Esophagus muscularis mucosa (tissue), 4 donors: ENCODE data around the gene CTCF. TPM values are rescaled to one million over a fixed set of nuclear protein-coding genes. Genes with fewer than 3 reads are reported as not detected.
A peak's percentile ranks its signal among the peaks of the same experiment; 100 is the strongest.

Experiments
- DNase-seq: peaks from one replicate; pipeline ENCODE4 v3.0.0-alpha.2; 2017; ENCODE audit errors: extremely low spot score
- H3K27ac ChIP-seq, 4 donors: fragments of 200-600 bp; sonication (generic); replicated peaks in 1 of 4; 1 replicate in 3 of 4; 2 replicates in 1 of 4; pipeline ENCODE4 v1.5.1; 2016 to 2019; ENCODE audit warnings: mild to moderate bottlenecking in 1 of 4
- H3K27me3 ChIP-seq, 4 donors: fragments of 200-600 bp; sonication (generic); one replicate each; pipeline versions ENCODE4 v1.5.1 to v1.6.0; 2016 to 2019
- H3K36me3 ChIP-seq, 4 donors: fragments of 200-600 bp; sonication (generic); one replicate each; pipeline ENCODE4 v1.5.1; 2016 to 2019
- H3K4me1 ChIP-seq, 4 donors: fragments of 200-600 bp; sonication (generic); one replicate each; pipeline ENCODE4 v1.5.1; 2016 to 2019
- H3K4me3 ChIP-seq, 4 donors: fragments of 200-600 bp; sonication (generic); 1 replicate in 2 of 4; 2 replicates in 2 of 4; pipeline ENCODE4 v1.5.1; 2016 to 2019; ENCODE audit warnings: mild to moderate bottlenecking in 4 of 4, moderate library complexity in 1 of 4
- H3K9me3 ChIP-seq, 4 donors: fragments of 200-600 bp; sonication (generic); 1 replicate in 3 of 4; 2 replicates in 1 of 4; pipeline ENCODE4 v1.5.1; 2016 to 2019
- EP300 ChIP-seq: sonication (generic); formaldehyde crosslinking; IDR thresholded peaks from one replicate; pipeline ENCODE4 v1.6.1; 2017; ENCODE audit warnings: antibody characterized with exemption
- POLR2A ChIP-seq: fragments of 450-650 bp; IDR thresholded peaks from one replicate; pipeline ENCODE4 v1.6.1; 2017; ENCODE audit warnings: antibody characterized with exemption, moderate library complexity, mild to moderate bottlenecking, low read depth
- POLR2AphosphoS5 ChIP-seq, 2 donors: sonication (generic); formaldehyde crosslinking; IDR thresholded peaks; one replicate each; pipeline ENCODE4 v1.6.1; 2017; ENCODE audit warnings: antibody characterized with exemption in 2 of 2
- WGBS: methylation state at CpG from one replicate; pipeline ENCODE4 v1.1.5; 2018; 5-methylcytosine and 5-hydroxymethylcytosine counted together
- intact Hi-C: fragments of 100-400 bp; cut with DNase I; formaldehyde crosslinking; loops from one replicate; pipeline ENCODE4 v1.15.1; 2023
- total RNA-seq, 4 donors: library from RNA; depleted of rRNA; stranded (reverse); fragments of >200 nt; gene quantifications; one replicate each; pipeline versions ENCODE4 v1.1.0 to v1.2.1, GENCODE V29; 2016
- TF ChIP-seq, protein P1 (sequence below), 3 experiments: fragments of 200-600 bp in 2 of 3; fragments of 450-650 bp in 1 of 3; sonication (generic) in 2 of 3; IDR thresholded peaks; one replicate each; pipeline ENCODE4 v1.5.1; 2017 to 2019; ENCODE audit warnings: antibody characterized with exemption in 3 of 3, mild to moderate bottlenecking in 2 of 3, moderate library complexity in 1 of 3

CTCF gene
- total RNA-seq, 4 donors from 2014 or later: 27.5 to 46.3 (median 38.5) TPM

- H3K27me3 ChIP-seq: no peaks in the 10 kb centered on the region
- H3K4me1 ChIP-seq: peaks cover 22 to 50% (median 38%) of the 10 kb centered on the region in 4 donors
- H3K9me3 ChIP-seq: no peaks in the 10 kb centered on the region
- DNase-seq: no peak
- peak overlapping the region; percentile 78 to 98 (median 88) for H3K4me3 ChIP-seq
- WGBS: 2% methylated on average over 20 of the region's 20 CpGs
- TF ChIP-seq POLR2AphosphoS5 (IDR thresholded peaks at IDR 0.05) (peak; percentile 55 to 85), POLR2A (no peak)
- TF ChIP-seq, protein P1, sequence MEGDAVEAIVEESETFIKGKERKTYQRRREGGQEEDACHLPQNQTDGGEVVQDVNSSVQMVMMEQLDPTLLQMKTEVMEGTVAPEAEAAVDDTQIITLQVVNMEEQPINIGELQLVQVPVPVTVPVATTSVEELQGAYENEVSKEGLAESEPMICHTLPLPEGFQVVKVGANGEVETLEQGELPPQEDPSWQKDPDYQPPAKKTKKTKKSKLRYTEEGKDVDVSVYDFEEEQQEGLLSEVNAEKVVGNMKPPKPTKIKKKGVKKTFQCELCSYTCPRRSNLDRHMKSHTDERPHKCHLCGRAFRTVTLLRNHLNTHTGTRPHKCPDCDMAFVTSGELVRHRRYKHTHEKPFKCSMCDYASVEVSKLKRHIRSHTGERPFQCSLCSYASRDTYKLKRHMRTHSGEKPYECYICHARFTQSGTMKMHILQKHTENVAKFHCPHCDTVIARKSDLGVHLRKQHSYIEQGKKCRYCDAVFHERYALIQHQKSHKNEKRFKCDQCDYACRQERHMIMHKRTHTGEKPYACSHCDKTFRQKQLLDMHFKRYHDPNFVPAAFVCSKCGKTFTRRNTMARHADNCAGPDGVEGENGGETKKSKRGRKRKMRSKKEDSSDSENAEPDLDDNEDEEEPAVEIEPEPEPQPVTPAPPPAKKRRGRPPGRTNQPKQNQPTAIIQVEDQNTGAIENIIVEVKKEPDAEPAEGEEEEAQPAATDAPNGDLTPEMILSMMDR (IDR thresholded peaks at IDR 0.05): peak in 1 of 3 experiments; percentile 4
- H3K27ac ChIP-seq: peak overlapping the region; percentile 99 to 100 (median 100)
- intact Hi-C loops: loop anchor here (2.0 to 5.0 kb wide), 4 partner anchors 35 to 153 kb away; partner anchors contain the start of genes GFOD2 and RIPOR1
- no peaks in the 10 kb centered on the region for H3K36me3 ChIP-seq
Observed at GRCh38 chr16:67563708-67564468, 1.6 kb downstream of the CTCF start.

DNA sequence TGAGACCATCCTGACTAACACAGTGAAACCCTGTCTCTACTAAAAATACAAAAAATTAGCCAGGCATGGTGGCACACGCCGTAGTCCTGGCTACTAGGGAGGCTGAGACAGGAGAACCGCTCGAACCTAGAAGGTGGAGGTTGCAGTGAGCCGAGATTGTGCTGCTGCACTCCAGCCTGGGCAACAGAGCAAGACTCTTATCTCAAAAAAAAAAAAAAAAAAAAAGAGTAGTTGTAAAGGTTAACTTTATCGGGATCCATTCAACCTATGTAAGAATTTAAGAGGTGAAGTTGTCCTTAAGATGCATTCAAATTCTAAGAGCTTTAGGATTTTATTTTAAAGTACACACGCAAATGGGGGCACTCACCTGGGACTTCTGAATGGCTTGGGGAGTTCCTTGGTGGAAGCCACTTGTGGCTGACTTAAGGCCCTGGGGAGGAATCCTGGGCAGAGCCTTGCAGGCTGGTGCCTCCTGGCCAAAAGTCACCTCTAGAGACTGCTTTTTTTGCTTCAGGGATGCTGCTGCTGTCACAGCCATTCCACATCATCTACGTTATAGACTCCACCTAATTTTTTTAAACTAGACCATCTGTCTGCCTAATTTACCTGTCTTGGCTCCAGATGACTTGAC lies 3.3 kb downstream of the CTCF start:
- Histone ChIP-seq H3K4me3 (no peak overlapping the region), H3K27ac (peak overlapping the region in 1 of 4 donors; percentile 100), H3K36me3 (no peaks in the 10 kb centered on the region), H3K27me3 (no peaks in the 10 kb centered on the region), H3K4me1 (peaks cover 22 to 49% (median 37%) of the 10 kb centered on the region in 4 donors), H3K9me3 (no peaks in the 10 kb centered on the region)
- DNase-seq: no peak
- intact Hi-C loops: no loop called here
- WGBS: 93% methylated on average over 8 of the region's 8 CpGs
- TF ChIP-seq, protein P1 (IDR thresholded peaks at IDR 0.05): no peak
- TF ChIP-seq POLR2AphosphoS5 (IDR thresholded peaks at IDR 0.05) (no peak), POLR2A (no peak), EP300 (no peak)

DNA sequence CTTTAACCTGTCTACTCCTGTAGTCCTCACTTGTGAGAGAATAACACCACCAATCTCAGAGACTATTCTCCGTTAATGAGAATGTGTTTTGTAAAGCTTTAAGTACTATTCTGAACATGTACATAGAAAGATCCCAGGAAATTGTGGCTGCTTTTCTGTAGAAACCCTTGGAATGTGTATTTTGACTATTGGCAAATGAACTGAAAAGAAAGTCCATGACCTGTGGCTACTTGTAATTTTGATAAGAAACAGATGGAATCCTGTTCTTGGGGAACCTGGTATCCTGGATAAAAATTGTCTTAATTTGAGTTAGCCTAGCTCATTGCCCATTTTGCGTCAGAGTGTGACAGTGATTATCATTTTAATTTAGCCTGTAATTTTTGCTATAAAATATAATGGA lies 9.1 kb downstream of the CTCF start:
- peaks cover 3 to 38% (median 34%) of the 10 kb centered on the region in 4 donors for H3K36me3 ChIP-seq
- H3K27me3 ChIP-seq: no peaks in the 10 kb centered on the region
- no peaks in the 10 kb centered on the region for H3K9me3 ChIP-seq
- intact Hi-C loops: no loop called here
- H3K27ac ChIP-seq: no peak overlapping the region
- H3K4me1 ChIP-seq: peaks cover 0 to 14% (median 3%) of the 10 kb centered on the region in 4 donors
- TF ChIP-seq EP300 (no peak), POLR2A (no peak), POLR2AphosphoS5 (IDR thresholded peaks at IDR 0.05) (no peak)
- TF ChIP-seq, protein P1 (IDR thresholded peaks at IDR 0.05): no peak
- no peak for DNase-seq
- H3K4me3 ChIP-seq: no peak overlapping the region
- 87% methylated on average over 2 of the region's 2 CpGs for WGBS

- Histone ChIP-seq H3K27me3 (no peaks in the 10 kb centered on the region), H3K36me3 (peaks cover 3 to 38% (median 34%) of the 10 kb centered on the region in 4 donors), H3K9me3 (no peaks in the 10 kb centered on the region), H3K4me3 (no peak overlapping the region), H3K27ac (no peak overlapping the region), H3K4me1 (peaks cover 0 to 10% (median 3%) of the 10 kb centered on the region in 4 donors)
- TF ChIP-seq POLR2A: no peak
- intact Hi-C loops: no loop called here
- 65% methylated on average over 4 of the region's 4 CpGs for WGBS
- DNase-seq: no peak
Observed at GRCh38 chr16:67571981-67572431, 9.7 kb downstream of the CTCF start.

- Histone ChIP-seq H3K4me3 (no peak overlapping the region), H3K9me3 (no peaks in the 10 kb centered on the region), H3K36me3 (peaks cover 0 to 20% (median 13%) of the 10 kb centered on the region in 4 donors), H3K4me1 (peaks cover 0 to 11% (median 0%) of the 10 kb centered on the region in 4 donors), H3K27ac (no peak overlapping the region), H3K27me3 (no peaks in the 10 kb centered on the region)
- intact Hi-C loops: no loop called here
- 83% methylated on average over 4 of the region's 4 CpGs for WGBS
- TF ChIP-seq POLR2A (no peak), POLR2AphosphoS5 (IDR thresholded peaks at IDR 0.05) (no peak), EP300 (no peak)
- TF ChIP-seq, protein P1 (IDR thresholded peaks at IDR 0.05): no peak
- DNase-seq: no peak
Observed at GRCh38 chr16:67579686-67580085, 17.4 kb downstream of the CTCF start.
